Left lung (tissue), 10 donors: ENCODE measurements around the gene CACNA1A. TPM values are rescaled to one million over a fixed set of nuclear protein-coding genes. Genes with fewer than 3 reads are reported as not detected.

Experiments
- ATAC-seq: fragments of 200-7000 bp; cut with Tn5 transposase; one replicate; pipeline ENCODE4 v1.9.1; 2020; ENCODE audit warnings: moderate library complexity
- DNase-seq, 4 donors: peaks; one replicate each; pipeline ENCODE4 v3.0.0-alpha.2; 2013 to 2020
- H3K27ac ChIP-seq, 2 donors: fragments of 200-600 bp; sonication (generic) in 1 of 2; one replicate each; pipeline versions ENCODE4 v1.5.0 to v1.8.0; 2020 to 2021
- H3K27me3 ChIP-seq, 2 donors: fragments of 200-600 bp; sonication (generic) in 1 of 2; one replicate each; pipeline versions ENCODE4 v1.5.0 to v1.8.0; 2020 to 2021
- H3K36me3 ChIP-seq, 2 donors: fragments of 200-600 bp; sonication (generic) in 1 of 2; one replicate each; pipeline versions ENCODE4 v1.5.0 to v1.8.0; 2020 to 2021
- H3K4me1 ChIP-seq, 2 donors: fragments of 200-600 bp; one replicate each; pipeline ENCODE4 v1.8.0; 2021
- H3K4me3 ChIP-seq, 2 donors: fragments of 200-600 bp; sonication (generic) in 1 of 2; one replicate each; pipeline versions ENCODE4 v1.5.0 to v1.8.0; 2020 to 2021; ENCODE audit warnings: mild to moderate bottlenecking in 1 of 2
- H3K9me3 ChIP-seq, 2 donors: fragments of 200-600 bp; sonication (generic) in 1 of 2; one replicate each; pipeline versions ENCODE4 v1.5.0 to v1.8.0; 2020 to 2021
- CTCF ChIP-seq, 2 donors: fragments of 200-600 bp; sonication (generic) in 1 of 2; IDR thresholded peaks; one replicate each; pipeline versions ENCODE4 v1.5.0 to v1.8.0; 2021; ENCODE audit warnings: antibody characterized with exemption in 2 of 2
- intact Hi-C, 2 donors: fragments of 100-400 bp; cut with DNase I; formaldehyde crosslinking; loops; one replicate each; pipeline versions ENCODE4 v1.11.2 to v1.14.2; 2022
- polyA plus RNA-seq, 6 donors: library from polyadenylated mRNA; unstranded; fragments of 120-200 nt; gene quantifications; one replicate each; pipeline ENCODE4 v1.2.1, GENCODE V29; 2013; ENCODE audit not compliant: insufficient read length in 6 of 6
- total RNA-seq, 2 donors: library from RNA; stranded (reverse); fragmentation: NEBNext Ultra II Directional; extraction: Animal tissue kit (Norgen Biotek cat#: 25700); gene quantifications; one replicate each; pipeline ENCODE4 v1.2.1, GENCODE V29; 2021
- donor health status: DM: no; HTN: yes; CAD: no.
- donor health status: DM: no; HTN: no; CAD: no.

CACNA1A gene
- total and polyA plus RNA-seq, 8 donors = 0.20 to 5.4 (median 3.9) TPM

GRCh38 chr19:13301627-13302334 lies 204.5 kb downstream of the CACNA1A start:
- no peak for DNase-seq
- TF ChIP-seq CTCF (IDR thresholded peaks at IDR 0.05) = no peak
- Histone ChIP-seq H3K36me3 (no peaks in the 10 kb centered on the region), H3K9me3 (no peaks in the 10 kb centered on the region), H3K4me3 (no peak overlapping the region), H3K27me3 (peaks cover 14 to 89% of the 10 kb centered on the region in 2 donors), H3K27ac (no peak overlapping the region), H3K4me1 (peaks cover 0 to 7% of the 10 kb centered on the region in 2 donors)
- intact Hi-C loops = no loop called here
- ATAC-seq = no peak

DNA sequence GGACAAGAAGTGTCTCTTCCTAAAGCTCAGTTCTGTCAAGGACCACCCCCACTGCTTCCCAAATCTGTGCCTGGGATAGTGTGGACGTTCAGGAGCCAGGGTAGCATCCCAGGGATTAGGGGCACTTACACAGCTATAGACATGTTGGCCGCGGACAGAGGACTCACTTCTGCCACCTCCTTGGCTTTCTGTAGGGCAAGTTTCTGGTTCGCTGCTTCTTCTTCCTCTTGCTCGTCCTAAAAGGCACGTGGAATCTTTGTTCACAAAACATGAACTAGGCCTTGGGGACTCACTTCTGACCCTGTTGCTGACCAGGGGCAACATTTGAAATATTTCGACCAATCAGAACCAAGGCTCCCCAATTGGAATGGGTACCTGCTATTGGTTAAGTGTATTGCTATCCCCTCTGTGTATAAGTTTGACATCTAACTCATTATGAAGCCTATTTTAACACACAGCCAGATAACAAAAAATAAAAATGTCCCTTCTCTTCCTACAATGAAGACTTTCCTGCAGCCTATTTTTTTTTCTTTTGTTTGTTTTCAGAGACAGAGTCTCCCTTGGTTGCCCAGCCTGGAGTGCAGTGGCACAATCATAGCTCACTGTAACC lies 205.8 kb downstream of the CACNA1A start:
- Histone ChIP-seq H3K27me3 (peaks cover 14 to 83% of the 10 kb centered on the region in 2 donors), H3K4me1 (peaks cover 0 to 7% of the 10 kb centered on the region in 2 donors), H3K36me3 (no peaks in the 10 kb centered on the region), H3K27ac (no peak overlapping the region), H3K4me3 (no peak overlapping the region), H3K9me3 (no peaks in the 10 kb centered on the region)
- ATAC-seq (no peak), DNase-seq (no peak)
- intact Hi-C loops = no loop called here
- no peak for TF ChIP-seq CTCF (IDR thresholded peaks at IDR 0.05)

DNA sequence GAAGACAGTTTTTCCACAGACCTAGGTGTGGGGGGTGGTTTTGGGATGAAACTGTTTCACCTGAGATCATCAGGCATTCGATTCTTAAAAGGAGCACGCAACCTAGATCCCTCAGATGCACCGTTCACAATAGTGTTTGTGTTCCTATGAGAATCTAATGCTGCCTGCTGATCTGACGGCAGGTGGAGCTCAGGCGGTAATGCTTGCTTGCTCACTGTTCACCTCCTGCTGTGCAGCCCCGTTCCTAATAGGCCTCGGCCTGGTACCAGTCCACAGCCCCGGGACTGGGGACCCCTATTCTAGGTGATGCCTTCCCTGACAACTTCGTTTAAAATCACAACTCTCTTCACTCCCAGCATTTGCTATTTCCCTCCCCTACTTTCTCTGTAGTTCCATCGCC lies 206.4 kb downstream of the CACNA1A start:
- TF ChIP-seq CTCF (IDR thresholded peaks at IDR 0.05) = no peak
- ATAC-seq (no peak), DNase-seq (no peak)
- intact Hi-C loops = no loop called here
- Histone ChIP-seq H3K27ac (no peak overlapping the region), H3K27me3 (peaks cover 14 to 76% of the 10 kb centered on the region in 2 donors), H3K4me3 (no peak overlapping the region), H3K4me1 (peaks cover 0 to 7% of the 10 kb centered on the region in 2 donors), H3K36me3 (no peaks in the 10 kb centered on the region), H3K9me3 (no peaks in the 10 kb centered on the region)

- ATAC-seq (no peak), DNase-seq (peak in 2 of 4 donors; percentile 10 to 74)
- Histone ChIP-seq H3K4me3 (no peak overlapping the region), H3K4me1 (peaks cover 0 to 7% of the 10 kb centered on the region in 2 donors), H3K36me3 (no peaks in the 10 kb centered on the region), H3K27me3 (peaks cover 14 to 71% of the 10 kb centered on the region in 2 donors), H3K9me3 (no peaks in the 10 kb centered on the region), H3K27ac (no peak overlapping the region)
- TF ChIP-seq CTCF (IDR thresholded peaks at IDR 0.05) = no peak
- intact Hi-C loops = no loop called here
Observed at GRCh38 chr19:13298565-13299481, 207.5 kb downstream of the CACNA1A start.

- H3K9me3 ChIP-seq = no peaks in the 10 kb centered on the region
- H3K36me3 ChIP-seq = no peaks in the 10 kb centered on the region
- H3K4me3 ChIP-seq = no peak overlapping the region
- intact Hi-C loops = no loop called here
- no peak for DNase-seq
- ATAC-seq = no peak
- peaks cover 0 to 7% of the 10 kb centered on the region in 2 donors for H3K4me1 ChIP-seq
- TF ChIP-seq CTCF (IDR thresholded peaks at IDR 0.05) = no peak
- H3K27ac ChIP-seq = no peak overlapping the region
- H3K27me3 ChIP-seq = peaks cover 14 to 56% of the 10 kb centered on the region in 2 donors
Observed at GRCh38 chr19:13297023-13297422, 209.3 kb downstream of the CACNA1A start.
